GM12875 (cell line): ENCODE data around the gene AGO3.
A peak's percentile ranks its signal among the peaks of the same experiment; 100 is the strongest.

Experiments
- H3K4me3 ChIP-seq: one replicate; pipeline ENCODE4 v1.5.1; 2011; ENCODE audit warnings: low read depth, low read length, control low read depth
- TF ChIP-seq, protein P1 (sequence below): IDR thresholded peaks from 2 replicates; pipeline ENCODE4 v1.5.1; 2011; ENCODE audit warnings: low read depth, mild to moderate bottlenecking, control low read depth, inconsistent platforms, low read length, moderate library complexity, borderline replicate concordance; ENCODE audit not compliant: insufficient read depth

Gene AGO3

DNA sequence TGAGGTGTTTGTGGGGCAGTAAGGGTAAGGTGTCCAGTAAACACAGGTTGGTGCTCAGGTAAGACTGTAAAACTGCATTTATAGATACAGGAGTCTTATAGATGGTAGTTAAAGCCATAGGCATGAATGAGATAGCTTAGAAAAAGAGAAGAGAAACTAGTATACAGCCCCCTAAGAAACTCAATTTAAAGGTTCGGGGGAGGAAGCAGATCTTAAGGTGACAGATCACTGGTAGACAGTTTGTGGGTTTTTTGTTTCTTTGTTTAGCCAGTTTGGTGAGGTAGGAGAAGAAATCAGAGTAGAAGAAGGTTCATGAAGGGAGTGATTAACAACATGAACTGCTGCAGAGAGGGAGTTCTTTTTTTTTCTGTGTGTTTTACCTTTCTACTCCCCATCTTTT is 6.1 kb upstream of the AGO3 start:
- H3K4me3 ChIP-seq = no peak overlapping the region
- TF ChIP-seq, protein P1, sequence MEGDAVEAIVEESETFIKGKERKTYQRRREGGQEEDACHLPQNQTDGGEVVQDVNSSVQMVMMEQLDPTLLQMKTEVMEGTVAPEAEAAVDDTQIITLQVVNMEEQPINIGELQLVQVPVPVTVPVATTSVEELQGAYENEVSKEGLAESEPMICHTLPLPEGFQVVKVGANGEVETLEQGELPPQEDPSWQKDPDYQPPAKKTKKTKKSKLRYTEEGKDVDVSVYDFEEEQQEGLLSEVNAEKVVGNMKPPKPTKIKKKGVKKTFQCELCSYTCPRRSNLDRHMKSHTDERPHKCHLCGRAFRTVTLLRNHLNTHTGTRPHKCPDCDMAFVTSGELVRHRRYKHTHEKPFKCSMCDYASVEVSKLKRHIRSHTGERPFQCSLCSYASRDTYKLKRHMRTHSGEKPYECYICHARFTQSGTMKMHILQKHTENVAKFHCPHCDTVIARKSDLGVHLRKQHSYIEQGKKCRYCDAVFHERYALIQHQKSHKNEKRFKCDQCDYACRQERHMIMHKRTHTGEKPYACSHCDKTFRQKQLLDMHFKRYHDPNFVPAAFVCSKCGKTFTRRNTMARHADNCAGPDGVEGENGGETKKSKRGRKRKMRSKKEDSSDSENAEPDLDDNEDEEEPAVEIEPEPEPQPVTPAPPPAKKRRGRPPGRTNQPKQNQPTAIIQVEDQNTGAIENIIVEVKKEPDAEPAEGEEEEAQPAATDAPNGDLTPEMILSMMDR = no peak

DNA sequence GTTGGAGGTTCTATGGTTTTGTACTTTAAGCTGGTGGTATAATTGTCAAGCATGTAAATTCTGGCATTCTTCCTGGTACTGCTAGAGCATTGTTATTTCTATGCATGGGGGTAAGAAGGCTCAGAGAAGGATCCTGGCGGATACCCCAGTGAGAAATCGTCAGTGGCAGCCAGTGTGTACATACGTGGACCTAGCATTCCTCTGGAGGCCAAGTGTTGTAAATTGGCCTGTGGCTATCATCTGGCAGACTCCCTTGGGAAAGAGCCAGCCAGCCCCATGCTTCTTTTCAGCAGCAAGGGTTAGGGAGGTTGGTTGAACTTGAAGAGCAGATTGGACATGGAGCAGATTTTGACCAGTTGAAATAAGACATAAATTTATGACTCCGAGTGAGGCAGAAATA is 5.2 kb upstream of the AGO3 start:
- TF ChIP-seq, protein P1 = no peak
- no peak overlapping the region for H3K4me3 ChIP-seq

DNA sequence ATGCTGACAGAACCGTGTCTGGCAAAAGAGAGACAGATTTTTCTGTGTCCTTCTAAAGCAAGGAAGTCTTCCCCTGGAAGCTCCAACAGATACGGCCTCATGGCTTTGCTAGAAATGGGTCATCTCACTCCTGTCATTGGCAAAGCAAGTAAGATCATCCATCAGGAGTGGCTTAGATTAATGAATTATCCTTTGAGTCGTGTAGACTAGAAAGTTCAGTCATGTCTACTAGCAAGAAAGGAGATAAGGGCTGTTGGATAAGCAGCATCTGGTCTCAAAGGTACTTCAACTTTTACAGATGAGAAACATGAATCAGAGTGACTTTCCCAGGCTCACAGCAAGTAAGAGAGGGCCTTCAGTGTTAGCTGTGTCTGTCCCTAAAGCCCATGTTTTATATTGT is 3.4 kb upstream of the AGO3 start:
- H3K4me3 ChIP-seq = no peak overlapping the region
- TF ChIP-seq, protein P1 = no peak

DNA sequence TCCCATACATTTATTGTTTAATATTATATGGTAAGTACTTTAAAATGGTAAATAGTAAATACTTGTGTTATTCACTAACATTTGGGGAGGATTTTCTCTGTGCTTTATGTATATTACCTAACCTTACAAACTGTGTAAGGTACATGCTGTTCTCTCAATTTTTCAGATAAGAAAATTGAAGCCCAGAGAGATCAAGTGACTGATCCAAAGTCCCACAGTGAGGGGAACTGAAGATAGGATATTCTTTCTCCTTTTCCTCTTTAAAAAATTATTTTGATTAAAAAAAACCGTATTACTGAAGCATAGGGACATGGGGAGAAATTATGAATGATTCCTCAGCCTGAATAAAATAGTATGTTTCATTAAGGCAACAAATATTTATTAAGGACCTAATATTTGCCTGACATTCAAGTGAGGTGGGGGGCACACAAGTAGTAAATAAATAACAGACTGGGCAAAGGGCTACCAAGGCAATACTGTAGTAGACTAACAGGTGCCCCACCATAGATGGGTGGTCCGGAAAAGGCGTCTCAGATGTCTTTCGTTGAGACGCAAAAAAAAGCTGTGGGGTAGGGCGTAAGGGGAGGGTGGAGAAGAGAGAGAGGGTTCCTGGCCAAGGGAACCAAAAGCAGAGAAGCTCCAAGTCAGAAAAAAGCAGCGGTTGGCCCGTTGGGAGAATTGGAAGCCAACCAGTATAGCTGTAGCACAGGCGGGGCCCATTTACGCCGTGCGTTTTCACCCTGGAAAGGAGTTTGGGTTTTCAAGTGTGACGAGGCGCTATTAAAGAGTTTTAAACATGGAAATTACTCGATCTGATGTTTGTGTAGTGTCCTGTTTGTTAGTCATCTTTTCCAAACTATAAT is 944 bp upstream of the AGO3 start:
- TF ChIP-seq, protein P1 = no peak
- H3K4me3 ChIP-seq = peak overlapping the region; percentile 99

DNA sequence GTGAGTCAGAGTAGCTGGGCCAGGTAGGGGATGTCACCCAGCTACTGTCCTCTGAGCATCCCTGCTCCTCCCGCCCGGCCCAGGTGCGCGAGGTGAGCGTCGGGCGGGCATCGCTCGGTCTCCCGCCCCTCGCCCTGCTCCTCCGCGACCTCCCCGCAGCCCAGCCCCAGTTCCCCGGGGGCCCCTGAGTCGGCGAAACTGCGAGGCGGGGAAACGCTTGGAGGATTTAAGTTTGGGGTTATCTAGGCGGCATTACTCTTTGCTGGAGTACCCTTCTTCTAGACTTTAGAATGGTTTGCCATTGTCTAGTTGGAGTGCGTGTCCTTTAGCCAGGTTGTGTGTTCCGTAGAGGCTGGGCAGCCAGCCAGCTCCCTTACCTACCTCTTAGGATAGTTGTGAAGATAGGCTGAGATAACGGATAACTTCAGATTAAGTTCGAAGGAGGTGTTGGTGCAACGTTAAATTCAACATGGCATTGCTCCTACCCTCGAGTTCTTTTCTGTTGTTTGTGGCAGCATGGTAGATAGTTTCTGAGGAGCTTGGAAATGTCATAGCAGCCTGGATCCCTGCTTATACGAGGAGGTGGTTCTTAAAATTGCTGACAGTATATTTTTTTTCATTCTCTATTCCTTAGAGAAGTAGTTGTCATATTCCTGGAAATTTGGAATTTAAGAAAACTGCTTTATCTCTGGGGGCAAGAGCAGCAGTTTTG is 697 bp downstream of the AGO3 start:
- TF ChIP-seq, protein P1 = no peak
- peak overlapping the region; percentile 99 for H3K4me3 ChIP-seq

DNA sequence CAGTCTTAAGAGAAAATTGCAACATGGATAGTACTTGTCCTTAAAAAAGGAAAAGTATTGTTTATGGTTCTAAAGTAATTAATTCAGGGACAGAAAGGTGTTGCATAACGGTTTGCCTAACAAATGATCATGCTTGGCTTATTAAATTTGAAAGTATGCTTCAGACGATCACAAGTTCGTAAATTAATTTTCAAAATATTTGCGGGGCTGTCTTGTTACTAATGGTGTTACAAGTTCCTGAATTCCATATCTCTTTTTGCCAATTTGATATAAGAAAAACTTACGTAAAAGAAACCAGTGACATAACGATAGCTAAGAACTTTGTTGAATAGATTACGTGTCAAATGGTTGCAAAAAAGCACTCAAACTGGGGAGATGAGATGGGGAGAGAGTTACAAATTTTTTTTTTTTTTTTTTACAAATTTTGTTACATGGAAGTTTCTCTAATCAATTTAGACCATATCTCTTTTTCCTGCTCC is 1.3 kb downstream of the AGO3 start:
- peak overlapping the region; percentile 99 for H3K4me3 ChIP-seq
- TF ChIP-seq, protein P1 = no peak
